ENCODE data around the gene CLTRN. TPM values are rescaled to one million over a fixed set of nuclear protein-coding genes. Genes with fewer than 3 reads are reported as not detected.

CLTRN gene
- total RNA-seq, 4 donors from 2014 or later, result 0.90 to 1.1 TPM; not detected in 2

GRCh38 chrX:15579778-15580747 is 84.5 kb downstream of the CLTRN start:
- Histone ChIP-seq H3K36me3 (no peaks in the 10 kb centered on the region), H3K4me3 (no peak overlapping the region), H3K27me3 (no peaks in the 10 kb centered on the region), H3K9me3 (no peaks in the 10 kb centered on the region), H3K4me1 (no peaks in the 10 kb centered on the region), H3K27ac (no peak overlapping the region)
- TF ChIP-seq CTCF (IDR thresholded peaks at IDR 0.05) (no peak), POLR2A (IDR thresholded peaks at IDR 0.05) (no peak)
- DNase-seq, result no peak
- intact Hi-C loops (cut with DNase I; ENCODE audit: low total_unique reads), result no loop called here

Other genes starting within 250 kb of the CLTRN start
- gene PIR, start 171.5 kb downstream of the CLTRN start, total RNA-seq, result 10 to 100 TPM in 2 of 4 donors, 1 to 10 TPM in 2; 2.9 to 16.1 (median 12.3) TPM
- gene BMX, start 164.0 kb downstream of the CLTRN start, total RNA-seq, result 1 to 10 TPM in 3 of 4 donors, under 1 TPM in 1; 0.88 to 4.7 (median 2.4) TPM
- gene ACE2, start 63.8 kb downstream of the CLTRN start, total RNA-seq, result 1 to 10 TPM in 1 of 4 donors, under 1 TPM in 1, not detected in 2; 0.62 to 1.5 TPM
- 10 to 100 TPM in 2 of 4 donors, 1 to 10 TPM in 2; 2.6 to 35.8 (median 15.0) TPM for gene CA5B, start 73.5 kb upstream of the CLTRN start, total RNA-seq
- 10 to 100 TPM in 2 of 4 donors, 1 to 10 TPM in 2; 1.8 to 28.2 (median 11.6) TPM for gene ZRSR2, start 125.7 kb upstream of the CLTRN start, total RNA-seq
- 100 to 1,000 TPM in 1 of 4 donors, 10 to 100 TPM in 3; 64.7 to 112 (median 73.9) TPM for gene AP1S2, start 190.0 kb upstream of the CLTRN start, total RNA-seq

Data from uterus (tissue), 4 donors.